ENCODE measurements around the gene MEIG1.
"Not testable (repeated sequence)": the region's sequence is repeated elsewhere in the genome, so short reads cannot be mapped to it uniquely, and the experiment has no call there.

The MEIG1 gene

DNA sequence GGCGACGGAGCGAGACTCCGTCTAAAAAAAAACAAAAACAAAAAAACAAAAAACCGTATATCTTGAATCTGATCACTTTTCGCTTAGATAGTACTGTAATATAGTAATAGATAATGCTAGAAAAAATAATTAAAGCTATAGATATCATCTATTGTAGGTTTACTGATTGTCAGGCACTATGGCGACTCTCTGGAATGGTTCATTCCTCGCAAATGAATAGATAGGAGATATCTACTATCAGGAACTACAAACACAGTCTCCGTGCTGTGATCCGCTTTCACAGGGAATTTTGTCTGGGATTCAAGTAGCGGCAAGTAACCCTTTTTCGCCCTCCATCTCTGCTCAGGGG lies 342 bp upstream of the MEIG1 start:
- no peak for DNase-seq

DNA sequence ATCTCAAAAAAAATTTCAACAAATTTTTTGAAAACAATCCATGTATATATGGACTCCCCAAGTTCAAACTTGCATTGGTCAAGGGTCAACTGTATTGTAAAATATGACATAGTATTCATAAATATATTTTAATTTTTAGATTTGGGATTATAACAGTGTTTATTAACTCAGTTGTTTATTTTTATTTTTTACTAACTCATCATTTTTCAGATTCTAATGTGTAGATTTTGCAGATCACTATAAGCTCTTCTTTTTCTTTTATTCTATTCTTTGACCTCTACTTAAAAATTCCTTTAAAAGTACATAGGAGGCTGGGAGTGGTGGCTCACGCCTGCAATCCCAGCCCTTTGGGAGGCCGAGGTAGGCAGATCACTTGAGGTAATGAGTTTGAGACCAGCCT lies 8.7 kb downstream of the MEIG1 start:
- no peak for DNase-seq

- no peak for DNase-seq
Observed at GRCh38 chr10:14971867-14972448, 12.8 kb downstream of the MEIG1 start.

DNA sequence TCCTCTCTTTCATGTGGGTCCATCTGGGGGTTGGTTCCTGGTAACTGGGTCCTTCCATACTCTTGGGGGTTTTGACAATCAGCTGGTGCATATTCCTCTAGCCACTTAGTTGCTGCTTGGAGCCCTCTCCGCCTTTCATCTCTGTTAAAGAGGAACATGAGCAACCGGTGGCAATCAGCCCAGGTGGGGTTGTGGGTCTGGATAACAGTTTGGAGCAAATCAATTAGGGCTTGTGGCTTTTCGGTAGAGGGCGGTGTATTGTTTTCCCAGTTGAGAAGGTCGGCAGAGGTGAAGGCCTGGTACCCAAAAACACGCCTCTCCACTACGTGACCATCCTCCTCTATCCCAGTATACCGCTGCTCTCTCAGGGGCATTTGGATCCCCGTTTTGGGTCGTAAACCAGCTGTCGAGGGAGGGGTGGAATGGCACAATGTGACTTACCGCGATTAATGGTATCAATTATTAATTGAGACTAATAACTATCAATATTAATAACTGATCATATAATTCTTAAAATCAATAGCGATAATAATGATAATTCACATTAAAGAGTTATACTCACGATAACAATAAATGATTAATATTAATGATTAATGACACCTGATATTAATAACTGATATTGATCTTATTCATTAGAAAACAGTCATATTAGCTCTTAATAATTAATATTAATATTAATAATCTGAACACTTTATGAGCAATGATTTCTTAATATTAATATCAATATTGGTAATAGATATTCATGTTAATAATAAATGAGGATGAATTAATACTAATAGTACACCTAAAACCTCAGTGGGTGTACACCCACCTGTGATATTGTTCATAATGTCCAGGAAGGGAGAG lies 15.2 kb downstream of the MEIG1 start:
- DNase-seq, result not testable (repeated sequence)

DNA sequence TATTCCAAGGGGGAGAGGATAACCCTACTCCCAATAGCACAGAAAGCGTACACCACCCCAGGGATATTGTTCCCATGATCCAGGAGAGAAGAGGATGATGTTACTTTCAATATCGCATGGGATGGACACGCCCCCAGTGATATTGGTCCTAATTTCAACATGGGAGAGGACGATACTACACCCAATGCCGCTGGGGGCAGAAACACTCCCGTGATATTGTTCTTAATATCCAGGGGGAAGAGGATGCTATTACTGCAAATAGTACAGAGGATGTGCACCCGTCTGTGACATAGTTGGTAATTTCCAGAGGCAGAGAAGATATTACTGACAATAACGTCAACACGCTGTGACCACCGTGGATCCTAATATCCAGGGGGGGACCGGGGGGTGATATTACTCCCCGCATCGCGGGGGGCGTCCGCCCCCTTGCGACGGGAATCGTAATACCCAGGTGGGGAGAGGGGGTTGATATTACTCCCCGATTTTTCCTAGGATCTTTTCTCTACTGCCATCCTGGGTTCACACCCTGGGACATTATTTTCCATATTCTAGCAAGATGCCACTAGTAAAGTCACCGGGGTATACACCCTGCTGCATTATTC lies 16.6 kb downstream of the MEIG1 start:
- no peak for DNase-seq

- no peak for DNase-seq
Observed at GRCh38 chr10:14982744-14983143, 23.6 kb downstream of the MEIG1 start.

DNA sequence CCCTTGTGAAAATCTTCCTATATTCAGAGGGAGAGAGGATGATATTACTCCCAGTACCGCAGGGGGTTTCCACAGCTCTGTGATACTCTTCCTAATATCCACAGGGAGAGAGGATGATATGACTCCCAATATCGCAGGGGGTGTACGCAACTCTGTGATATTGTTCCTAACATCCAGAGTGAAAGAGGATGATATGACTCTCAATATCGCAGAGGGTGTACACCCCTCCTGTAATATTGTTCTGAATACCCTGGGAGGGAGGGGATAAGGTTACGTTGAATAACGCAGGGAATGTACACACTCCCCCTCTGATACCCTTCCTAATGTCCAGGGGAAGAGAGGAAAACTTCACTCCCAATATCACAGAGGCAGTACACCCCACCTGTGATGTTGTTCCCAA lies 30.4 kb downstream of the MEIG1 start:
- DNase-seq, result not testable (repeated sequence)

GRCh38 chr10:14991035-14991749 lies 32.0 kb downstream of the MEIG1 start:
- not testable (repeated sequence) for DNase-seq

DNA sequence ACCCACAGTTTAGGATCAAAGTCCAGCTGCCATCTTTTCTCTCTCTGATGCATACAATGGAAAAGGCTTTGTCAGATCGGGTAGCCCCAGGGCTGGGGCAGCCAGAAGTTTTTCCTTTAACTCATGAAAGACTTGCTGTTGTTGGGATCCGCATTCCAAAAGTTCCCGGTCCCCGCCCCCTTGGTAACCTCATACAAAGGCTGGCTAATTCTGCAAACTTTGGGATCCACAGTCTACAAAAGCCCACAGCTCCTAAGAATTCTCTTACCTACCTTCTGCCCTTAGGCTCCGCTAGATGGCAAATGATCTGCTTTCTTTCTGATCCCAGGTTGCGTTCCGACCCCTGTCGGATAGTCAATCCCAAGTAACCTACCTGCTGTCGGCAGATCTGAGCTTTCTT lies 33.1 kb downstream of the MEIG1 start:
- not testable (repeated sequence) for DNase-seq

DNA sequence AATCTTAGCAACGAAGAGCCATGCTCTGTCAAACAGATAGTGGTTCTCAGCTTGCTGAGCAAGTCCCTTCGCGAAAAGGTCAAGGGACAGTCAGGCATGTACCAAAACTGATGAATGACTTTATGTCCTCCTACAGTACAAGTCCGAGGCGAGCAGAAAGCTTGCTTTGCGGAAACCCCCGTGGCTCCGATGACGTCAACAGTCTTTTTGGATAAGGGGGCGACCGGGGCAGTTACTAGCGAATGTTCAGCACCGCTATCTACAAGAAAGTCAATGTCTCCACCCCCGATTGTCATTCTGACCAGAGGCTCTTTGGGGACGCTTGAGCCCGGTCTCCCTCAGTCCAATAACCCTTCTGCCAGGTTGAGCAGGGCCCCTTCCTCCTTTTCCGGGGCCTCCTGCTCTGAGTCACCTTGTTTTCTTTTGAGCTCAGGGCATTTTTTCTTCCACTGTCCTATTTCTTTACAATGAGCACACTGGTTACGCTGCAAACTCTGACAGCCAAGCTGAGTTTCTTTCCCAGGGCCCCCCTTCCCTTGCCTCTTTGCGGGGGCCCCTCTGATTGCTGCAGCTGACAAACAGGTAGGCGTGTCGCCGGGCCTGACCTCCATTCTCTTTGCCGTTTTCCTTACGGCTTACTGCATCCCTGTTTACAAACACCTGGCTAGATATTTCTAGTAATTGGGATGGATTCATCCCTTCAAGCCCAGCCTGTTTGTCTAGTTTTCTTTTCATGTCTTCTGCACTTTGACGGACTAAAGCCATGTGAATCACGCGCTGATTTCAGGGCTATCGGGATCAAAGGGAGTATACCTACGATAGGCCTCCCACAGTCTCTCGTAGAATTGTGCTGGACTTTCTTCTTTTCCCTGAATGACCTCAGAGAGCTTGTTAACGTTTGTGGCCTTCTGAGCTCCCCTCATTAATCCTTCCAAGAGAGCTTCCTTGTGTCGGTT lies 34.6 kb downstream of the MEIG1 start:
- DNase-seq, result not testable (repeated sequence)

- no peak for DNase-seq
Observed at GRCh38 chr10:14995964-14996565, 36.9 kb downstream of the MEIG1 start.

GRCh38 chr10:15013530-15013929 lies 54.3 kb downstream of the MEIG1 start:
- not testable (repeated sequence) for DNase-seq

- no peak for DNase-seq
Observed at GRCh38 chr10:15015451-15015850, 56.3 kb downstream of the MEIG1 start.

- DNase-seq, result not testable (repeated sequence)
Observed at GRCh38 chr10:15020966-15021365, 61.8 kb downstream of the MEIG1 start.

Measured in 8988T (cell line).